HG03025 (cell line): ENCODE results near the gene EEF1AKMT1.

Source experiments
- ATAC-seq: cut with Tn5 transposase; IDR thresholded peaks from one replicate; pipeline ENCODE4 v1.9.1; 2021; ENCODE audit warnings: mild to moderate bottlenecking, moderate library complexity; ENCODE audit not compliant: unreplicated experiment, low FRiP score

The EEF1AKMT1 gene

GRCh38 chr13:20773194-20774080 lies at the start of gene EEF1AKMT1:
Gene EEF1AKMT1, minus strand, starts transcription at chr13:20773961. Its CDS starts 16,363 bp downstream, at chr13:20757598.
- peak; percentile 91 for ATAC-seq

GRCh38 chr13:20823071-20823470 lies 49.3 kb upstream of the EEF1AKMT1 start:
- ATAC-seq: no peak

- no peak for ATAC-seq
These were observed 48.6 kb upstream of the EEF1AKMT1 start for GRCh38 chr13:20822406-20822805.

- ATAC-seq: no peak
These were observed 46.0 kb upstream of the EEF1AKMT1 start for GRCh38 chr13:20819715-20820114.

- no peak for ATAC-seq
These were observed 41.7 kb upstream of the EEF1AKMT1 start for GRCh38 chr13:20815464-20815863.

GRCh38 chr13:20814224-20814910 lies 40.6 kb upstream of the EEF1AKMT1 start:
- no peak for ATAC-seq

GRCh38 chr13:20812890-20813289 lies 39.1 kb upstream of the EEF1AKMT1 start:
- no peak for ATAC-seq

GRCh38 chr13:20810808-20811207 lies 37.0 kb upstream of the EEF1AKMT1 start:
- ATAC-seq: no peak

GRCh38 chr13:20808874-20809273 lies 35.1 kb upstream of the EEF1AKMT1 start:
- no peak for ATAC-seq

- ATAC-seq: no peak
These were observed 29.6 kb upstream of the EEF1AKMT1 start for GRCh38 chr13:20803180-20803965.

GRCh38 chr13:20801707-20802106 lies 27.9 kb upstream of the EEF1AKMT1 start:
- no peak for ATAC-seq

- ATAC-seq: no peak
These were observed 26.1 kb upstream of the EEF1AKMT1 start for GRCh38 chr13:20799726-20800416.

- ATAC-seq: no peak
These were observed 24.3 kb upstream of the EEF1AKMT1 start for GRCh38 chr13:20798027-20798426.

GRCh38 chr13:20796791-20797508 lies 23.2 kb upstream of the EEF1AKMT1 start:
- ATAC-seq: no peak

GRCh38 chr13:20789665-20790064 lies 15.9 kb upstream of the EEF1AKMT1 start:
- no peak for ATAC-seq

GRCh38 chr13:20788312-20788711 lies 14.6 kb upstream of the EEF1AKMT1 start:
- ATAC-seq: no peak

GRCh38 chr13:20787180-20787579 lies 13.4 kb upstream of the EEF1AKMT1 start:
- ATAC-seq: no peak

GRCh38 chr13:20782116-20782708 lies 8.5 kb upstream of the EEF1AKMT1 start:
- ATAC-seq: peak; percentile 74

- no peak for ATAC-seq
These were observed 6.6 kb upstream of the EEF1AKMT1 start for GRCh38 chr13:20780317-20780716.
